Measurements from ENCODE around the gene BICDL2.

BICDL2 gene

DNA sequence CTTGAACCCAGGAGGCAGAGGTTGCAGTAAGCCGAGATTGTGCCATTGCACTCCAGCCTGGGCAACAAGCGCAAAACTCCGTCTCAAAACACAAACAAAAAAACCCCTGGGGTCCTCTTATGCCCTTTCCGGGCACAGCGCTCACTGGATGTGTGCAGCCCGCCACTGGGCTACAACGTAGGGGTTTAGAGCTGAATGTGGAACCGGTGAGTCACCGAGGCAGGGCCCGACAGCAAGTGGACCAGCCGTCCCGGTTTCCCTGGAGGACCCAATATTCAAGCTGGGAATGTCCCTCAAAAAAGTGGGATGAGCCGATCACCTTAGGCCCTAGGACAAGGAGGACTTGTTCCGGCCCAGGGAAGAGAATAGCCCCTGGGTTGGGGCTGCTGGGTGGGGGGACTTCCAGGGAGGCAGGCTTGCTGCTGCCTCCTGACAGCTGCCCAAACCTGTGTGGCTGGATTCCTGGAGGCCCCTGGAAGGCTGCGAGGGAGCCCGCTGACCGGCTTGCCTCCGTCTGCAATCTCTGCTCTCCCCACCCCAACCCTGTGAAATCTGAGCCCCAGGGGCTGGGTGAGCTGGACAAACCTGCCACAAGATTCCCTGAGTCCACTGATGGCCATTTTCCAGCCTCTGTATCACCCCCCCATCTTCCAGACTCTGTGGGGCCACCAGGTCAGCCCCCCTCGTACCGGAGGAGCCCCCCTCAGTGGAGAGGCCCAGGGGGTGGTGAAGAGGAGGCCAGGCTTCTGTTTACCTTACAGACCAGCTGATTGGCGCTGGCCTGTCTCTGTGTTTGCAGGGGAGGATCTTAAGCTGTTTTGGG lies 27.0 kb downstream of the BICDL2 start:
- DNase-seq (ENCODE audit: low spot score) = no peak

DNA sequence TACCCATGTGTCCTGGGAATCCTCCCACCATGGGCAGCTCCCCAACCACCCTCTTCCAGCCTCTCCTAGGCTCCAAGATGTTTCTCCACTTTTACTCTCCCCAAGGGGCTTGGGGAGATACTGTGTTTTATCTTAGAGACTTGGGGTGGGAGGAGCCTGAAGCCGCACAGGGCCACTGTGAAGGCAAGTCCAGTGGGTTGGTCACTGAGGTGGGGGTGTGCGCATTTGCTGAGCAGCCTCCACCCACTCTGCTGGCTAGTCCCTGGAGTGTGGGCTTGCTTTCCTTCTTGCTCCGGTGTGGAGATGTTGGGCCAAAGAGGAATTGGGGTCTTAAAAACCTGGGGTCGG lies 28.1 kb downstream of the BICDL2 start:
- DNase-seq (ENCODE audit: low spot score) = no peak

DNA sequence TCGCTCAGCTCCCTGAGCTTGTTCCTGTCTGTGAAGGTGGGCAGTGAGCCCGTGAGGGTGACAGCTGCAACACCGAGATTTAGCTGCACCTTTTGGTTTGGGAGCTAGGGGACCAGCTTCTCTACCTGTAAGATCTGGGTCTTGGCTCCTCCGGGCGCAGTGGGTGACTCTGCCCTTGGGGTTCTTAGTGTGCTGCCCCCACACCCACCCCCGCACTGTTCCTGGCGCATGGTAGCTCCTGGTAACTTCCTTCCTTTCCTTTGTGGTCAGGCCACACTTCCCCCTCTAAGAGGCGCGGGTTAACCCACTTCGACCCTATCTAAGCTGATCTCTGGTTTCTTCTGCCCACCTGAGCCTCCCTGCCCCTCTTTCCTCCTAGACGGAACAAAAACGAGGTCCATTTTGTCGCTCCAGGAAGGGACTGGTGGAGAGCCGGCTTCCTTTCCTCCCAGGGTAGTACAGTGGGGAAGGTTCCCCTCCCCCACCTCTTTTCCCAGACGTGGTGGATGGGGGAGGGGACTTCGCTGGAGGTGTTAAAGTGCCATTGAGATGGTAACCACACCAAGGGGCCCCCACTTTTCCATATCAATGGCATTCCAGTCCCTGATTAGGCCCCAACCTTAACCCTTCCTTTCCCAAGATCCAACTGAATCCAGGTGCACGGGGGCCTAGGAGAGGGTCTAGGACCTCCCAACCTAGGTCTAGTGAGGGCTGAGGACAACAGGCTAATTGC lies 28.6 kb downstream of the BICDL2 start:
- no peak for DNase-seq (ENCODE audit: low spot score)

DNA sequence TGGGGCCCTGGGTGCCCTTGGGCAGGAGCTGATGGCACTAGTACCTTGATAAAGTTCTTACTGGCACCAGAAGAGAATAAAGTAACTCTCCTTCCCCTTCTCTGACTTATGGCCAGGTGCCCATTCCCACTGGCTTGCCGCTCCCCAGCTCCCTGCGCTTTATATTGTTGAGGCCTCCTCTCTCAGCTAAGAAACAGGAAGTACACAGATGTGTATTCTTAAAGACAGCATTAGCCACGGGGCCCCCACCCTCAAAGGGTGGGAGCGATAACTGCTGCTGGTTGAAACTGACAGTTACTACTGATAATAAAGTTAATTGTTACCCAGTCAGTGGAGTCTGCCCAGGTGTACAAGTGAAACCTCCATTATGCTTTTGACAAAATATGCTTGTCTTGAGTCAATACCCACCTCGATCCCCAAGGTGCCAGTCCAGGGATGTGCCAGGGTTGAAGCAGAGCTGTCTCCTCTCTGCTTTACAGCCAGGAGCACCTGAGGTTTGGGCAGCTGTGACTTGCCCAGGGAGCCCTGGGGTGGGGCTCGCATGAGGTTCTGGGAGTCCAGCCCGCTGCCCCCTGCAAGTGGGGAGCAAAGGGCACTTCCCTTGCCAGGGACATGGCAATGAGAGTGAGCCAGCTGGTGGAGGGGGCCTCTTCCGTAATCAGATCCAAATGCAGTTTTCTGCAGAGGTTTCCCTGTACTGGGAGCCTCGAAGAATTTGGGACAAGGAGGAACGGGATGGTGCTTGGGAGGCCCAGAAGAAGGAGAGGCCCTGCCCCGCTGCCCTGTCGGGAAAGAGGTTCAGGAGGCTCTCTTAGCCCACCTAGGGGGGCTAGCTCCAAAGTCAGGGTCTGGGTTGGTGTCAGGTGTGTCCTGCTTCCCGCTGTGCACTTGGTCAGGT lies 29.4 kb downstream of the BICDL2 start:
- DNase-seq (ENCODE audit: low spot score) = no peak

DNA sequence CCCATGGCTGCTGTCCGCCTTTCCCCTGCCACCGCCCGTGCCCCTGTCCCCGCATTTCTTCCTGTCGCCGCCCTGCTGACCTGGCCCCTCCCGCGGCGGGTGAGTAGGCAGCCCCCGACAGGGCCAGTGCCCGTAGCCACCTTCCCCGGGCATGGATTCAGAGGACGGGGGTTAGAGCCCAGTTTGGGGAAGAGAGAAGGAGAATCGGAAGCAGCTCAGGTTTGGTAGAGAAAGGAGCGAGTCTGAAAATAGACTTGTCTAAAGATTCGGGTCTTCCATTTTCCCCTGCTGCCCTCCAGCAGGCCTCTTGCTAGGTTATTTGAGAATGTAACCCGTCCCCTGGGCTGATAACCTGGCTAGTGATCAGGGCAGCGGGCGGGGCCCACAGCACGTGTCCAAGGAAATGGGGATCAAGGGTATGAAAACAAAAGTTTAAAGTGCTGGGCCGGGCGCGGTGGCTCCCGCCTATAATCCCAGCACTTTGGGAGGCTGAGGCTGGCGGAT lies 31.9 kb downstream of the BICDL2 start:
- no peak for DNase-seq (ENCODE audit: low spot score)

DNA sequence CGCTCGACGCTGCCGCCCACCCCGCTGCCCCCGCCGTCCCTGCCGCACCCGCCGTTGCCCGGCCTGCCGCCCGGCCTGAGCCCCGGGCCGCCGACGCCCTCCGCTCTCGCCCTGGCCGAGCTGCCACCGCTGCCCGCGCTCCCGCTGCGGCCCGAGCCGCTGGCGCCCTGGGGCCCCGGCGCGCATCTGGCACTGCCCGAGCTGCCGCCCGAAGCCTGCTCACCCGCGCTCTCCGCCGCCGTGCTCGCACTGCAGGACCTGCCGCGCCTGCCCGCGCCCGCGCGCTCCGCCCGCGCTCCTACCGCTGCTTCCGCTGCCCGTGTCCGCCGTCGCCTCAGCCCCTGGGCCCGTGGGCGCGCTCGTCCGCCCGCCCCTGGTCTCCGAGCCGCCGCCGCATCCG lies 32.4 kb downstream of the BICDL2 start:
- DNase-seq (ENCODE audit: low spot score) = no peak

DNA sequence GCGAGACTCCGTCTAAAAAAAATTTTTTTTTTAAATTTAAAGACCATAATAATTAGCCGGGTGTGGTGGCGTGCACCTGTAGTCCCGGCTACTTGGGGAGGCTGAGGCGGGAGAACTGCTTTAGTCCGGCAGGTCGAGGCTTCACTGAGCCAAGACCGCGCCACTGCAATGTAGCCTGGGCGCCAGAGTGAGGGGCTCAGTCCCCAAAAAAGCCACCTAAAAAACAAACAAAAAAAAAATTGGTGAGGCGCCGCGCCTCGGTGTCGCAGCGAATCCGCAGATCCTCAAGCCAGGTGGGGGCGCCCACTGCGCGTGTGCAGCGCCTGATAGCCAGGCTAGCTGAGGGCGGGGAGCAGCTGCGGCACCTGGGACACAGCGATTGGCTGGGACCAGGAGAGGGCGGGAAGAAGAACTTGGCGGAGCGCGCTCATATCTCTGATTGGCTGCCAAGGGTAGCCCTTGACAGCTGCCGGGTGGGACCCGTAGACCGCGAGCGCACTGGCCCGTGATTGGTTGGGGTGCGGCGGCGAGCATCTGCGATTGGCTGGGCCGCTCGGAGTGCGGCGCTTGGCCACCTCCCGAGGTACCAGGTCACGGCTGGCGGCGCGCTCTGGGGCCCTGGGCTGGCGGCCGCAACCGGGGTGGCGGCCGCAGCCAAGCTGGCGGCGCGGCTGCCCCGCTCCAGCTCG lies 33.0 kb downstream of the BICDL2 start:
- peak; percentile 99 for DNase-seq (ENCODE audit: low spot score)

DNA sequence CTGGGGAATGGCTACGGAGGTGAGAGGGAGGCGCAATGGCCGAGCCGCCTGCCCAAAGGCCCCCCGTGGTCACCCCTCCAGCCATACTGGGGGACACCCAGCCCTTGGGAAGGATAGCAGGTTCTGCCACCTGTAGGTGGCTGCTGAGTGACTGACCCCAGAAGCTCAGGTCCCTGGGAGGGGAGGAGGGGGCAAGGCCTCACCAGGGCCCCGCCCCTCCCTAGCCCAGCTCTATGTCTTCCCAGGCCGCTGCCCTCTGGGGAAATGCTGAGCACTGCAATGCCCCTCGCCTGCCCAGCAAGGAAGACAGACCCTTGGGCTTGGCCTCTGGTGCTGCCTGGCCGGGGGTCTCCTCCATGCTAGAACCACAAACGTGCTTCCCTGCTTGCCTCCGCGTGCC lies 35.4 kb downstream of the BICDL2 start:
- DNase-seq (ENCODE audit: low spot score) = no peak

DNA sequence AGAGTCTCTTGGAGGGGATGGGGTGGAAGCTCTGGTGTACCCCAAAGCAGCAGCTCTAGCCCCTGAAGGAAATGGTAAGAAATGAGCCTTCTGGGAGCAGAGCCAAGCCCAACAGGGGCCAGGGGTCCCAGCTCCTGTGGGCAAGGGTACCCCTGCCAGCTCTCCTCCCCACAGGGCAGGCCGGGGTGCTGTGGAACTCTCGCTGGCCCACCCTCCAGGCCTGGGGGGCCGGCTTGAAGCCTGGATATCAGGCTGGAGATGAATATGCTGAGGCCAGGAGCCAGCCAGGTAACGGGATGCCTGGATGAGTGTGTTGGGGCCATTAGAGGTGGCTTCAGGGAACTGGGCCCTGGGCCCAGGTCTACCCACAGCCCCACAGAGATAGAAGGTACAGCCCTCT lies 36.2 kb downstream of the BICDL2 start:
- no peak for DNase-seq (ENCODE audit: low spot score)

DNA sequence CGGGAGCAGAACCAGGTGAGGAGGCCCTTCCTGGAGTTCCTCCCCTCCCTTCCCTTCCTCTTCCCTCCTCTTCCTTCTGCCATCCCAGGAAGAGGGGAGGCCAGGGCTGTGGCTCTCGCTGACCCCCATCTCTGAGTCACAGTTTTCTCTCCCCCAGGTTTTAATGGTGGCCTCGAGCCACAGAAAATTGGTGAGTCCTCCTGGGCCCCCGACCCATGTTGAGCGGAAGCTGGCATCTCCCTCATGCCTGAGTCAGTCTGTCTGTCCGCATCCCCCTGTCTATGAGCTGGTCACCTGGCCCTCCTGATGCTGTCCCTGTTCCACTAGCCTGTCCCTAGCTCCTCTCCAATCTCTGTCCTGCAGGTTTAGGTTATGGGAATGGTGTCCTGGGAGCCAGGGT lies 36.8 kb downstream of the BICDL2 start:
- DNase-seq (ENCODE audit: low spot score) = no peak

DNA sequence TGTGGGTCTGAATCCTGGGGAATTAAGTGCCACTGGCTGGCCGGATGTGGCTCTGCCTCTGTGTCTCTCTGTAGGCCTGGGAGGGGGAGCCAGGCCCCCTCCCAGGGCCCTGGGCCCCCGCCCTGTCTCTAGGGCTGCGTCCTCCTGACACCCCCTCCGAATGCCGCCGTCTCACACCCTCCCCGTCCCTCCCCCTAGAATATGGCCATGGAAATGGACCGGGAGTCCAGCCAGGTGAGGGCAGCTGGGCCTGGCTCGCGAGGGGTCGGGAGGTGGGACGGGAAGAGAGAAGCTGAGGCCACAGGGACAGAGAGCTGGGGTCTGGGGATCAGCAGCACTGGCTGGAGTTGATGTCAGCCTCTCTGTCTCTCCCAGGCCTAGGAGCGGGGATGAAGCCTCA lies 40.4 kb downstream of the BICDL2 start:
- DNase-seq (ENCODE audit: low spot score) = no peak

DNA sequence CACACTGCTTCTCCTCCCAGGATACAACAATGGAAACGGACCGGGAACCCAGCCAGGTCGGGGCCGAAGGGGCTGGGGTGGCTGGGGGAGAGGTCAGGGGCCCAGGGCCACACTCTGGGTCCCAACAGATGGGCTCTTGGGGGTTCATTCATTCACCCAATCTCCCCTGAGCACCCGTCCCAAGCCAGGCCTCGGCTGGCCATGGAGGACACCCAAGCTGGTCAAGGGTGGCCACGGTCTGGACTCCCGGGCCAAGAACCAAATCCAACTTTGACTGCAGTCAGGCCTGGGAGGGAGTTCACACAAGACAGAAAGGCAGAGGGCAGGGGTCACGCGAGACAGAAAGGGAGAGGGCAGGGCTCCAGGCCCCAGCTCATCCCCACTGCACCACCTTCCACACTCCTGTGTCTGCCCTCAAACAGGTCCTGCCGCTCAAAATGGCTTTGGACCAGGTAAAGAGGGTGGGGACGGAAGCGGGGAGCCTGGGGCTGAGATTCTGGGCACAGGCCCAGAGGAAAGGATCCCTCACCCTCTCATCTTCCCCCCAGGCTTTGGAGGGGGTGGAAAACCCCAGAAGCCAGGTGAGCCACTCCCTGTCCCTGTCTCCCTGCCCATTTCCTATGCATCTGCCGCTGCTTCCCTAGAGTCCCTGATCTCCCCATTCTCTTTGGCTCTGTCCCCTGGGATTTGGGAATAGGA lies 44.2 kb downstream of the BICDL2 start:
- no peak for DNase-seq (ENCODE audit: low spot score)

DNA sequence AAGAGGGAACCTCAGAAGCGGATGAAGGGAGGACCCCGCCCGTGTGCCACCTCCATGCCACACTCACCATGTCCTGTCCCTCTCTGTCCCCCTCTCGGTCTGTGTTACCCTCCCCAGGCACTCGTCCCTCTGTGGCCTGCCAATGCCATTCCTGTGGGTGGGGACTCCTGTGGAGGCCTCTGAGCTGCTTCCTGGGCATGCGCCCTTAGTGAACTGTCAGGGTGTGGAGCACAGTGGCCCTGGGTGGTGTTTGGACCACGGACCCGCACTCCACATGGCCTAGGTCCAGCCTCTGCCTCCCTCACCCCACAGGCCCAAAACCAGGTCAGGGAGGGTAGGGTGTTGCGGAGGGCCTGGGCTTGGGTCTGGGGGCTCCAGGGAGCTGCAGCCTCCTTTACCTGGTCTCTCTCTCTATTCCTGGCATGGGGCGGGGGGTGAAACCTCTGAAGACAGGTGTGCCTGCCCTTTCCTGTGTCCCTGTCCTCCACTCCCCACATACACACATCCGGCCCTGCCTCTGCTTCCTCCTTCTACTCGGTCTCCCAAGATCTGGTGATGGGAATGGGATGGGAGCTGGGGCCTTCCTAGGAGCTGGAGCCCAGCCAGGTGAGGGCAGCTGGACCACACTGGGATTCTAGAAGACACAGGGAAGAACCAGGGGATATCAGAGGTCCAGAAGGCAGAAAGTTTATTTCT lies 45.0 kb downstream of the BICDL2 start:
- no peak for DNase-seq (ENCODE audit: low spot score)

DNA sequence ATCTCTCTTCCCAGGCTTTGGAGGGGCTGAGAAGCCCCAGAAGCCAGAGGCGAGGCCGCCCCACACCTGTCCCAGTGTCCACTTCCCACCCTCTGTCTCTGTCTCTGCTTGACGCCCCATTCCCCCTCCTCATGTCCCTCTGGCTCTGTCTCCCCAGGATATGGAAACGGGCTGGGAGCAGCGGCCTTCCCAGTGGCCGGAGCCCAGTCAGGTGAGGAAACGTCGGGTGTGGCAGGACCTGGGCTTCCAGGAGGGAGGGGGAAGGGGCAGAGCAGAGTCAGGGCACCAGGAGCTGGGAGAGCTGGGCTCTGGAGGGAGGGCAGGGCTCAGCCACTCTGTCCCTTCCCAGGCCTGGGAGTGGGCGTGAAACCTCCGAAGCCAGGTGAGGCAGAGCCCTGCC lies 45.9 kb downstream of the BICDL2 start:
- DNase-seq (ENCODE audit: low spot score) = no peak

DNA sequence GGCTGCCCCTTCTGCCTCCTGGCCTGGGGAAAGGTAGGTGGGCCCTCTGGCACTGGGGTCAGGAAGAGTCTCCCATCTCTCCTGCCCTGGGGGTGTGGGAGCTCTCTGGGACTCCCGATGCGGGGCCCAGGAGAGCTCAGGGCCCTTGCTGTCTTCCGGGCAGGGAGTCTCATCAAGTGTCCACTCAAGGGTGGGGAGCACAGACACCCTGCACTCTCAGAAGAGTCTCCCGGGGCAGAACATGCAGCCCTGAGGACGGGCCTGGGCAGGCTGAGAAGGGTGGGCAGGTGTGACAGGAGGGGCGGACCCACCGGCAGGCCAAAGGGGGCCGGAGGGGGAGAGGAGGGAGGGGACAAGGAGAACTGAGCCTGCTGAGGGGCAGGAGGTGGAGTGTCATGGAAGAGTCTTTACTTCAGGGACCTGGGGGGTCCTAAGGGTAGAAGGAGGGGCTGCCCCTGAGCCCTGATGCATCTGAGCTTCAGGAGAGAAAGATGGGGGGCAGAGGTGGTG lies 48.1 kb downstream of the BICDL2 start:
- no peak for DNase-seq (ENCODE audit: low spot score)

DNA sequence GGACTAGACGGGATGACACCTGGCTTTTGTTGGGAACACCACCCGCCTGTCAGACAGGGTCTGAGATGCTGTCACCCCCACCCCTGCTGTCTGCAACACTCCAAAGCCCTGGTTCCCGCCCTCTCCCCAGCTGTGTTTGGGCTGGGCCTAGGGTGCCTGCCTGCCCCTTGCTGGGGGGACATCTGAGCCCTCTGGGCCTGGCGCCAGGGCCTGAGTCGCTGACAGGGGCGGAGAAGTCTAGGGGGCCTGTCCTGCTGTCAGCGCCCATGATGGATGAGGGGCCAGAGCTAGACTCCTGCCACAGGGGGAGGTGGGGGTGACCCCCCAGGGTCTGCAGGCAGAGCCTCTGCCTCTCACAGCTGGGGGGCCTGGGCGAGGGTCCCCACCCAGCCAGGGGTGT lies 48.9 kb downstream of the BICDL2 start:
- DNase-seq (ENCODE audit: low spot score) = no peak

DNA sequence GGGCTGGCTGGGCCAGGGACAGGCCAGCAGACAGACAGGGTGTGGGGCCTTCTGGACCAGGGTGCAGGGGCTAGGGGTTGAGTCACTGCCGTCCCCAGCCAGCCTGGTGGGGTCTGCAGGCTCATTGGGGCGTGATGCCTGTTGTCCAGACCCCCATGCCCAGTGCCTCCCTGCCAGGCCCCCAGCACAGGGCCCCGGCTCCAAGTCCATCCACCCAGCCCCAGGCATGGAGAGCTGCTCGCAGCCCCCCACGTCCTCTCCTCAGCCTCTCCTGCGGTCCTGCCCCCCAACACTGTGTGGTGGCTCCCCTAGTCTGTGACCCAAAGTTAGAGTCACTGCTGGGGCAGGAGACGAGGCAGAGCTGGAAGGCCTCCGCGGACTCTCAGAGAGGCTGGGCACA lies 49.5 kb downstream of the BICDL2 start:
- no peak for DNase-seq (ENCODE audit: low spot score)

DNA sequence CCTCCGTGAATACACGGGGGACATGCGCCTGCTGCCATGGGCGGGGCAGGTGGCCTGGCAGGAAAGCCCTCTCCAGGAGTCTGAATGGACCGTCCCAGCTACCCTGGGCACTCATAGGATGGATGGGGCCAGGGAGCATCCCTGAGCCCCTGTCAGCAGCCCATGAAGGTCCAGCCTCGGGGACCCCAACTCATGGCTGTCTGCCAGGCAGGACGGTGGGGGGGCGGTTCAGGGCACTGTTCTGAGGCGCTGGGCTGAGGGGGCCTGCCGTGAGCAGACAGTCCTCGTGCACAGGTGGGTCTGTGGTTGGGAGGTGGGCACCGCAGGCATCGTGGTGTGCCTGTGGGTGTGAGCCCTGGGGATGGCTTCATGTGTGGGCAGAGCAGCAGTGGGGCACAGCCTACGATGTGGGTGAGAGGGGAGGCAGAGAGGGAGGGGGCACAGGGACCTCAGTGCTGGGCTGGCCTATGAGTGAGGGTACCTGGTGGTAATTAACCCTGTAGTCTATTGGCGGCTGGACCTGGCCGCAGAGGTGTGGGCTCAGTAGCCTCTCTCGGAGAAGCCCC lies 50.0 kb downstream of the BICDL2 start:
- DNase-seq (ENCODE audit: low spot score) = no peak

DNA sequence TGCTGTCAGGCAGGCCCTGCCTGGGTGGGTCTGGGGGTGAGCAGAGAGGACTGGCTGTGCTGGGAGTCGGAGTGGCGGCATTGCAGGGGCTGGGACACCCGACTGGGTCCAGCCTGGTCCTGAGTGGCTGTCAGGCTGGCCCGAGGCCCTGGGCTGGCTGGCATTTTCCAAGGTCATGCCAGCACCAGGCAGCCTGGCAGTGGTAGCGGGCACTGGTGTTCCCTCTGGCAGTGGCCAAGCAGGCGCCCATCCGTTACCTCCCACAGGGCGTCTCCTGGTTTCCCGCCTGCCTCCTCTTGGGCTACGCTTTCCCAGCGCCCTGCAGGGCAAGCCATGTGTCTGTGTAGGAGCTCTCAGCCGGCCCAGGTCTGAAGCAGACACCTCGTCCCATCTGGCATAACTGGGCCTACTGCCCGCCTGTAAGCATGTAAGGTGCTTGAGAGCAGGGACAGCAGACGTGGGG lies 50.8 kb downstream of the BICDL2 start:
- DNase-seq (ENCODE audit: low spot score) = no peak

DNA sequence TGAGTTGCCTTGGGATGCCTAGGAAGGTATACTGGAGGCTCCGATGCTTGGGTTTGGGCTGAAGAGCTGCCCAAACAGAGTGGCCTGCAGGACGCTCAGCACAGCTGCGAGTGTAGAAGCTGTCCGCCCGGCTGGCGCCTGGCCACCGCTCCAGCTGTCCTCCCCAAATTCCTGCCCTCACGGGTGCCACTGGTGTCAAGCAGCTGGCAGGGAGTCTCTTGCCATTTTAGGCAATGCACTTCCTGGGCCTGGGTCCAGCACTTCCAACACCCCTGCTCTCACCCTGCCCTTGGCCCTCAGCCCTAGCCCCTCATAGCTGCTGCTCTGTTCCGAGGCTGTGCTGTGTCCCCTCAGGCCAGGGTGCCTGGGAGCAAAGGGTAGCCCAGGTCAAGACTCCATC lies 51.3 kb downstream of the BICDL2 start:
- DNase-seq (ENCODE audit: low spot score) = no peak

Measured in kidney capillary endothelial cell (primary cell).